ENCODE data around the gene UGT2B10. TPM values are rescaled to one million over a fixed set of nuclear protein-coding genes. Genes with fewer than 3 reads are reported as not detected.

Gene UGT2B10
- total and polyA plus RNA-seq, 9 of the 15 experiments (the other 6 are each of a cell fraction or from before 2014, with no cell fraction given), result 0.18 TPM; not detected in 8

DNA sequence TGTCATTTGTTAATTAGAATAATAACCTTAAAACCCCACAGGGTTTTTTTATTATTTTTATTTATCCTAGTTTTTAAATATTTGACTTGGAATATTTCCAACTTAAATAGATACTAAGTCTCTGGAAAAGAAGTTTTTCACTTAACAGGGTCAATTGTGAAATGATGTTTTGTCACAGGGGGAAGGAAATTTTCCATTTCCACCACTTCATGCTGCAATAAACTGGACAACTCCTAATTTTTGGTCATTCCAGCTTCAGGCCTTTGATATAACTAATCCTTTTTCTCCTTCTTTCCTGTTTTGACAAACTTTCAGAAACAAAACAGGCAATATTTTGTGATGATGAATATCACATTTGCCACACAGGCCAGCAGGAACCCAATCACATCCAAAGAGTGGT lies 45.3 kb downstream of the UGT2B10 start:
- H3K4me3 ChIP-seq, result no peak overlapping the region
- H3K36me3 ChIP-seq (ENCODE audit: control insufficient read depth, insufficient read depth, low read length), result no peaks in the 10 kb centered on the region
- no peaks in the 10 kb centered on the region for H3K79me2 ChIP-seq (ENCODE audit: control insufficient read depth, insufficient read depth, low read length)
- POLR2A ChIA-PET, result no interaction called here
- CTCF ChIA-PET (ENCODE audit: low intra/inter-chr PET ratio), result no interaction called here
- FAIRE-seq (no peak), DNase-seq (ENCODE audit: extremely low read depth in 1 of 4, low spot score in 3 of 4) (no peak), ATAC-seq (no peak)
- H3K27ac ChIP-seq (ENCODE audit: extremely low read depth, low read depth, low read length), result no peak overlapping the region
- no peaks in the 10 kb centered on the region for H3K9me1 ChIP-seq (ENCODE audit: control insufficient read depth, insufficient read depth, low read length)
- H2AFZ ChIP-seq (ENCODE audit: low read depth, low read length), result no peak overlapping the region
- in situ Hi-C loops (cut with MboI) (no loop called here), intact Hi-C loops (cut with micrococcal nuclease) (no loop called here)
- H4K20me1 ChIP-seq (replicated peaks; ENCODE audit: control insufficient read depth, insufficient read depth, low read length), result no peaks in the 10 kb centered on the region
- BruUV-seq (replicated peaks), result no TSS peak
- no peak overlapping the region for H3K9ac ChIP-seq (ENCODE audit: insufficient read depth in 1 of 2, low read depth in 2 of 2, low read length in 2 of 2)
- H3K27me3 ChIP-seq (ENCODE audit: control insufficient read depth in 2 of 2, insufficient read depth in 2 of 2, low read length in 2 of 2), result no peaks in the 10 kb centered on the region
- peaks cover 0 to 2% of the 10 kb centered on the region in 2 experiments; a peak in 1 of 5 replicates for H3K4me1 ChIP-seq (replicated peaks in 1 of 2; ENCODE audit: control insufficient read depth in 2 of 2, insufficient read depth in 2 of 2, low read length in 2 of 2)
- H3K4me2 ChIP-seq (ENCODE audit: insufficient read depth, low read length), result no peak overlapping the region
- 0 out of 2 replicates have a peak, but pooled peaks cover 3% of the 10 kb centered on the region for H3K9me3 ChIP-seq (replicated peaks; ENCODE audit: control insufficient read depth, insufficient read depth, low read depth, low read length)
- TF ChIP-seq TCF7 (IDR thresholded peaks at IDR 0.05; ENCODE audit: borderline replicate concordance), result no peak
- no peak for TF ChIP-seq CTBP1 (IDR thresholded peaks at IDR 0.05; ENCODE audit: borderline replicate concordance)
- no peak for TF ChIP-seq KDM5B (IDR thresholded peaks at IDR 0.05; ENCODE audit: insufficient replicate concordance, low read depth, low read length)
- TF ChIP-seq, protein P1, sequence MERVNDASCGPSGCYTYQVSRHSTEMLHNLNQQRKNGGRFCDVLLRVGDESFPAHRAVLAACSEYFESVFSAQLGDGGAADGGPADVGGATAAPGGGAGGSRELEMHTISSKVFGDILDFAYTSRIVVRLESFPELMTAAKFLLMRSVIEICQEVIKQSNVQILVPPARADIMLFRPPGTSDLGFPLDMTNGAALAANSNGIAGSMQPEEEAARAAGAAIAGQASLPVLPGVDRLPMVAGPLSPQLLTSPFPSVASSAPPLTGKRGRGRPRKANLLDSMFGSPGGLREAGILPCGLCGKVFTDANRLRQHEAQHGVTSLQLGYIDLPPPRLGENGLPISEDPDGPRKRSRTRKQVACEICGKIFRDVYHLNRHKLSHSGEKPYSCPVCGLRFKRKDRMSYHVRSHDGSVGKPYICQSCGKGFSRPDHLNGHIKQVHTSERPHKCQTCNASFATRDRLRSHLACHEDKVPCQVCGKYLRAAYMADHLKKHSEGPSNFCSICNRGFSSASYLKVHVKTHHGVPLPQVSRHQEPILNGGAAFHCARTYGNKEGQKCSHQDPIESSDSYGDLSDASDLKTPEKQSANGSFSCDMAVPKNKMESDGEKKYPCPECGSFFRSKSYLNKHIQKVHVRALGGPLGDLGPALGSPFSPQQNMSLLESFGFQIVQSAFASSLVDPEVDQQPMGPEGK (CRISPR knock-in tag; IDR thresholded peaks at IDR 0.05; ENCODE audit: borderline replicate concordance), result no peak
- TF ChIP-seq, protein P2, sequence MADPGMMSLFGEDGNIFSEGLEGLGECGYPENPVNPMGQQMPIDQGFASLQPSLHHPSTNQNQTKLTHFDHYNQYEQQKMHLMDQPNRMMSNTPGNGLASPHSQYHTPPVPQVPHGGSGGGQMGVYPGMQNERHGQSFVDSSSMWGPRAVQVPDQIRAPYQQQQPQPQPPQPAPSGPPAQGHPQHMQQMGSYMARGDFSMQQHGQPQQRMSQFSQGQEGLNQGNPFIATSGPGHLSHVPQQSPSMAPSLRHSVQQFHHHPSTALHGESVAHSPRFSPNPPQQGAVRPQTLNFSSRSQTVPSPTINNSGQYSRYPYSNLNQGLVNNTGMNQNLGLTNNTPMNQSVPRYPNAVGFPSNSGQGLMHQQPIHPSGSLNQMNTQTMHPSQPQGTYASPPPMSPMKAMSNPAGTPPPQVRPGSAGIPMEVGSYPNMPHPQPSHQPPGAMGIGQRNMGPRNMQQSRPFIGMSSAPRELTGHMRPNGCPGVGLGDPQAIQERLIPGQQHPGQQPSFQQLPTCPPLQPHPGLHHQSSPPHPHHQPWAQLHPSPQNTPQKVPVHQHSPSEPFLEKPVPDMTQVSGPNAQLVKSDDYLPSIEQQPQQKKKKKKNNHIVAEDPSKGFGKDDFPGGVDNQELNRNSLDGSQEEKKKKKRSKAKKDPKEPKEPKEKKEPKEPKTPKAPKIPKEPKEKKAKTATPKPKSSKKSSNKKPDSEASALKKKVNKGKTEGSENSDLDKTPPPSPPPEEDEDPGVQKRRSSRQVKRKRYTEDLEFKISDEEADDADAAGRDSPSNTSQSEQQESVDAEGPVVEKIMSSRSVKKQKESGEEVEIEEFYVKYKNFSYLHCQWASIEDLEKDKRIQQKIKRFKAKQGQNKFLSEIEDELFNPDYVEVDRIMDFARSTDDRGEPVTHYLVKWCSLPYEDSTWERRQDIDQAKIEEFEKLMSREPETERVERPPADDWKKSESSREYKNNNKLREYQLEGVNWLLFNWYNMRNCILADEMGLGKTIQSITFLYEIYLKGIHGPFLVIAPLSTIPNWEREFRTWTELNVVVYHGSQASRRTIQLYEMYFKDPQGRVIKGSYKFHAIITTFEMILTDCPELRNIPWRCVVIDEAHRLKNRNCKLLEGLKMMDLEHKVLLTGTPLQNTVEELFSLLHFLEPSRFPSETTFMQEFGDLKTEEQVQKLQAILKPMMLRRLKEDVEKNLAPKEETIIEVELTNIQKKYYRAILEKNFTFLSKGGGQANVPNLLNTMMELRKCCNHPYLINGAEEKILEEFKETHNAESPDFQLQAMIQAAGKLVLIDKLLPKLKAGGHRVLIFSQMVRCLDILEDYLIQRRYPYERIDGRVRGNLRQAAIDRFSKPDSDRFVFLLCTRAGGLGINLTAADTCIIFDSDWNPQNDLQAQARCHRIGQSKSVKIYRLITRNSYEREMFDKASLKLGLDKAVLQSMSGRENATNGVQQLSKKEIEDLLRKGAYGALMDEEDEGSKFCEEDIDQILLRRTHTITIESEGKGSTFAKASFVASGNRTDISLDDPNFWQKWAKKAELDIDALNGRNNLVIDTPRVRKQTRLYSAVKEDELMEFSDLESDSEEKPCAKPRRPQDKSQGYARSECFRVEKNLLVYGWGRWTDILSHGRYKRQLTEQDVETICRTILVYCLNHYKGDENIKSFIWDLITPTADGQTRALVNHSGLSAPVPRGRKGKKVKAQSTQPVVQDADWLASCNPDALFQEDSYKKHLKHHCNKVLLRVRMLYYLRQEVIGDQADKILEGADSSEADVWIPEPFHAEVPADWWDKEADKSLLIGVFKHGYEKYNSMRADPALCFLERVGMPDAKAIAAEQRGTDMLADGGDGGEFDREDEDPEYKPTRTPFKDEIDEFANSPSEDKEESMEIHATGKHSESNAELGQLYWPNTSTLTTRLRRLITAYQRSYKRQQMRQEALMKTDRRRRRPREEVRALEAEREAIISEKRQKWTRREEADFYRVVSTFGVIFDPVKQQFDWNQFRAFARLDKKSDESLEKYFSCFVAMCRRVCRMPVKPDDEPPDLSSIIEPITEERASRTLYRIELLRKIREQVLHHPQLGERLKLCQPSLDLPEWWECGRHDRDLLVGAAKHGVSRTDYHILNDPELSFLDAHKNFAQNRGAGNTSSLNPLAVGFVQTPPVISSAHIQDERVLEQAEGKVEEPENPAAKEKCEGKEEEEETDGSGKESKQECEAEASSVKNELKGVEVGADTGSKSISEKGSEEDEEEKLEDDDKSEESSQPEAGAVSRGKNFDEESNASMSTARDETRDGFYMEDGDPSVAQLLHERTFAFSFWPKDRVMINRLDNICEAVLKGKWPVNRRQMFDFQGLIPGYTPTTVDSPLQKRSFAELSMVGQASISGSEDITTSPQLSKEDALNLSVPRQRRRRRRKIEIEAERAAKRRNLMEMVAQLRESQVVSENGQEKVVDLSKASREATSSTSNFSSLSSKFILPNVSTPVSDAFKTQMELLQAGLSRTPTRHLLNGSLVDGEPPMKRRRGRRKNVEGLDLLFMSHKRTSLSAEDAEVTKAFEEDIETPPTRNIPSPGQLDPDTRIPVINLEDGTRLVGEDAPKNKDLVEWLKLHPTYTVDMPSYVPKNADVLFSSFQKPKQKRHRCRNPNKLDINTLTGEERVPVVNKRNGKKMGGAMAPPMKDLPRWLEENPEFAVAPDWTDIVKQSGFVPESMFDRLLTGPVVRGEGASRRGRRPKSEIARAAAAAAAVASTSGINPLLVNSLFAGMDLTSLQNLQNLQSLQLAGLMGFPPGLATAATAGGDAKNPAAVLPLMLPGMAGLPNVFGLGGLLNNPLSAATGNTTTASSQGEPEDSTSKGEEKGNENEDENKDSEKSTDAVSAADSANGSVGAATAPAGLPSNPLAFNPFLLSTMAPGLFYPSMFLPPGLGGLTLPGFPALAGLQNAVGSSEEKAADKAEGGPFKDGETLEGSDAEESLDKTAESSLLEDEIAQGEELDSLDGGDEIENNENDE (IDR thresholded peaks at IDR 0.05; ENCODE audit: low read depth, low read length), result no peak
- TF ChIP-seq, protein P3, sequence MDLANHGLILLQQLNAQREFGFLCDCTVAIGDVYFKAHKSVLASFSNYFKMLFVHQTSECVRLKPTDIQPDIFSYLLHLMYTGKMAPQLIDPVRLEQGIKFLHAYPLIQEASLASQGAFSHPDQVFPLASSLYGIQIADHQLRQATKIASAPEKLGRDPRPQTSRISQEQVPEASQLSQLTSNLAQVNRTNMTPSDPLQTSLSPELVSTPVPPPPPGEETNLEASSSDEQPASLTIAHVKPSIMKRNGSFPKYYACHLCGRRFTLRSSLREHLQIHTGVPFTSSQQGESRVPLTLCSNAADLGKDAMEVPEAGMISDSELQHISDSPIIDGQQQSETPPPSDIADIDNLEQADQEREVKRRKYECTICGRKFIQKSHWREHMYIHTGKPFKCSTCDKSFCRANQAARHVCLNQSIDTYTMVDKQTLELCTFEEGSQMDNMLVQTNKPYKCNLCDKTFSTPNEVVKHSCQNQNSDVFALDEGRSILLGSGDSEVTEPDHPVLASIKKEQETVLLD (IDR thresholded peaks at IDR 0.05), result no peak
